ENCODE measurements around the gene OLFML3.

The OLFML3 gene

GRCh38 chr1:113931451-113931851, 47.8 kb upstream of the OLFML3 start:
- Histone ChIP-seq H3K4me3 (ENCODE audit: insufficient read depth, low read length, poor library complexity, severe bottlenecking) (peak overlapping the region; percentile 81), H3K9me2 (replicated peaks; ENCODE audit: insufficient read depth, low read length) (no peaks in the 10 kb centered on the region), H3K27me3 (ENCODE audit: low read length) (no peaks in the 10 kb centered on the region), H3F3A (ENCODE audit: insufficient read depth) (peaks cover 7% of the 10 kb centered on the region; the same call in 1 of the 2 replicates), H3K9me3 (ENCODE audit: insufficient read depth, low read length) (no peaks in the 10 kb centered on the region), H3K79me2 (ENCODE audit: insufficient read depth, low read length) (peaks cover 68% of the 10 kb centered on the region), H3K9ac (ENCODE audit: low read length) (peak overlapping the region; percentile 68; the same call in 1 of the 2 replicates), H3K27ac (ENCODE audit: low read depth, low read length) (peak overlapping the region; percentile 44), H3K36me3 (ENCODE audit: low read length) (no peaks in the 10 kb centered on the region), H2AFZ (ENCODE audit: low read depth, low read length, severe bottlenecking) (no peak overlapping the region), H3K4me2 (ENCODE audit: low read depth, low read length, poor library complexity, severe bottlenecking) (peak overlapping the region; percentile 62), H4K20me1 (ENCODE audit: low read depth, low read length) (peaks cover 4% of the 10 kb centered on the region; the same call in 1 of the 2 replicates)
- TF ChIP-seq CTCF (IDR thresholded peaks at IDR 0.05; ENCODE audit: insufficient read depth, low read length, poor library complexity, severe bottlenecking) (no peak), EZH2phosphoT487 (conservative IDR thresholded peaks at IDR 0.05; ENCODE audit: low read length) (no peak)

- H3K4me2 ChIP-seq (ENCODE audit: low read depth, low read length, poor library complexity, severe bottlenecking), result no peak overlapping the region
- H3K9me2 ChIP-seq (replicated peaks; ENCODE audit: insufficient read depth, low read length), result no peaks in the 10 kb centered on the region
- H2AFZ ChIP-seq (ENCODE audit: low read depth, low read length, severe bottlenecking), result no peak overlapping the region
- no peak overlapping the region for H3K4me3 ChIP-seq (ENCODE audit: insufficient read depth, low read length, poor library complexity, severe bottlenecking)
- no peak overlapping the region for H3K9ac ChIP-seq (ENCODE audit: low read length)
- H3K36me3 ChIP-seq (ENCODE audit: low read length), result no peaks in the 10 kb centered on the region; the same call in 1 of the 2 replicates
- no peak overlapping the region for H3K27ac ChIP-seq (ENCODE audit: low read depth, low read length)
- H4K20me1 ChIP-seq (ENCODE audit: low read depth, low read length), result peaks cover 12% of the 10 kb centered on the region; the same call in 1 of the 2 replicates
- H3K79me2 ChIP-seq (ENCODE audit: insufficient read depth, low read length), result peaks cover 93% of the 10 kb centered on the region
- no peaks in the 10 kb centered on the region for H3K9me3 ChIP-seq (ENCODE audit: insufficient read depth, low read length)
- no peaks in the 10 kb centered on the region for H3K27me3 ChIP-seq (ENCODE audit: low read length)
- no peaks in the 10 kb centered on the region; the same call in 1 of the 2 replicates for H3F3A ChIP-seq (ENCODE audit: insufficient read depth)
- TF ChIP-seq EZH2phosphoT487 (conservative IDR thresholded peaks at IDR 0.05; ENCODE audit: low read length), result no peak
- TF ChIP-seq CTCF (IDR thresholded peaks at IDR 0.05; ENCODE audit: insufficient read depth, low read length, poor library complexity, severe bottlenecking), result no peak
These were observed 45.3 kb upstream of the OLFML3 start for GRCh38 chr1:113934006-113934405.

GRCh38 chr1:113934511-113935055, 44.7 kb upstream of the OLFML3 start:
- no peak overlapping the region for H3K9ac ChIP-seq (ENCODE audit: low read length)
- no peaks in the 10 kb centered on the region for H3K27me3 ChIP-seq (ENCODE audit: low read length)
- H3K9me2 ChIP-seq (replicated peaks; ENCODE audit: insufficient read depth, low read length), result no peaks in the 10 kb centered on the region
- H3K27ac ChIP-seq (ENCODE audit: low read depth, low read length), result no peak overlapping the region
- peaks cover 12% of the 10 kb centered on the region; the same call in 1 of the 2 replicates for H4K20me1 ChIP-seq (ENCODE audit: low read depth, low read length)
- no peaks in the 10 kb centered on the region; the same call in 1 of the 2 replicates for H3F3A ChIP-seq (ENCODE audit: insufficient read depth)
- H3K36me3 ChIP-seq (ENCODE audit: low read length), result no peaks in the 10 kb centered on the region; the same call in 1 of the 2 replicates
- H2AFZ ChIP-seq (ENCODE audit: low read depth, low read length, severe bottlenecking), result no peak overlapping the region
- peaks cover 99% of the 10 kb centered on the region for H3K79me2 ChIP-seq (ENCODE audit: insufficient read depth, low read length)
- no peak overlapping the region for H3K4me3 ChIP-seq (ENCODE audit: insufficient read depth, low read length, poor library complexity, severe bottlenecking)
- TF ChIP-seq CTCF (IDR thresholded peaks at IDR 0.05; ENCODE audit: insufficient read depth, low read length, poor library complexity, severe bottlenecking) (no peak), EZH2phosphoT487 (conservative IDR thresholded peaks at IDR 0.05; ENCODE audit: low read length) (no peak)
- H3K4me2 ChIP-seq (ENCODE audit: low read depth, low read length, poor library complexity, severe bottlenecking), result no peak overlapping the region
- H3K9me3 ChIP-seq (ENCODE audit: insufficient read depth, low read length), result no peaks in the 10 kb centered on the region
